ENCODE data around the gene EEF1A2.

DNA sequence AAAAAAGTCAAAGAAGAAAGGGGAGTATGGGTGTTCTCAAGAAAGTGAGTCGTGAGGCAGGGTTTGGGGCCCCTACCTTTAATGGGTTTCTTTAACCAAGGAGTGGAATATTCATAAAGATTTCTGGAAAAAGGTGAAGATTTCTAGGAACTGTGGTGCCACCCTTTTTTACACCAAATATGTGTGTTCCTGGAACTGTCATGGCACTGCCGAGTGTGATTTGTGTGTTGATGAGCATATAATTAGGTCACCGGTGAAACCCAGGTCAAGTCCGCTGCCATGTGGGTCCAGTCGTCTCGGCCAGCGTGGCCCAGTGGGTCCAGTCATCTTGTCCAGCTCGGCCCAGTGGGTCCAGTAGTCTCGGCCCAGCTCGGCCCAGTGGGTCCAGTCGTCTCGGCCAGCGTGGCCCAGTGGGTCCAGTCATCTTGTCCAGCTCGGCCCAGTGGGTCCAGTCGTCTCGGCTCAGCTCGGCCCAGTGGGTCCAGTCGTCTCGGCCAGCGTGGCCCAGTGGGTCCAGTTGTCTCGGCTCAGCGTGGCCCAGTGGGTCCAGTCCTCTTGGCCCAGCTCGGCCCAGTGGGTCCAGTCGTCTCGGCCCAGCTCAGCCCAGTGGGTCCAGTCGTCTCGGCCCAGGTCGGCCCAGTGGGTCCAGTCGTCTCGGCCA is 8.3 kb upstream of the EEF1A2 start:
- no peak for TF ChIP-seq EZH2 (IDR thresholded peaks at IDR 0.05; ENCODE audit: insufficient read depth, low read length)
- TF ChIP-seq, protein P1, sequence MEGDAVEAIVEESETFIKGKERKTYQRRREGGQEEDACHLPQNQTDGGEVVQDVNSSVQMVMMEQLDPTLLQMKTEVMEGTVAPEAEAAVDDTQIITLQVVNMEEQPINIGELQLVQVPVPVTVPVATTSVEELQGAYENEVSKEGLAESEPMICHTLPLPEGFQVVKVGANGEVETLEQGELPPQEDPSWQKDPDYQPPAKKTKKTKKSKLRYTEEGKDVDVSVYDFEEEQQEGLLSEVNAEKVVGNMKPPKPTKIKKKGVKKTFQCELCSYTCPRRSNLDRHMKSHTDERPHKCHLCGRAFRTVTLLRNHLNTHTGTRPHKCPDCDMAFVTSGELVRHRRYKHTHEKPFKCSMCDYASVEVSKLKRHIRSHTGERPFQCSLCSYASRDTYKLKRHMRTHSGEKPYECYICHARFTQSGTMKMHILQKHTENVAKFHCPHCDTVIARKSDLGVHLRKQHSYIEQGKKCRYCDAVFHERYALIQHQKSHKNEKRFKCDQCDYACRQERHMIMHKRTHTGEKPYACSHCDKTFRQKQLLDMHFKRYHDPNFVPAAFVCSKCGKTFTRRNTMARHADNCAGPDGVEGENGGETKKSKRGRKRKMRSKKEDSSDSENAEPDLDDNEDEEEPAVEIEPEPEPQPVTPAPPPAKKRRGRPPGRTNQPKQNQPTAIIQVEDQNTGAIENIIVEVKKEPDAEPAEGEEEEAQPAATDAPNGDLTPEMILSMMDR (IDR thresholded peaks at IDR 0.05; ENCODE audit: insufficient read depth, low read depth, low read length) = no peak

All from astrocyte (in vitro differentiated cells and primary cell).